HG03175 (cell line): ENCODE data around the gene MPPED1.

Experiments used
- ATAC-seq: cut with Tn5 transposase; IDR thresholded peaks from one replicate; pipeline ENCODE4 v1.9.1; 2021; ENCODE audit warnings: mild to moderate bottlenecking, moderate library complexity; ENCODE audit not compliant: unreplicated experiment

MPPED1 gene

GRCh38 chr22:43474161-43475101, 62.6 kb downstream of the MPPED1 start:
- ATAC-seq: no peak

DNA sequence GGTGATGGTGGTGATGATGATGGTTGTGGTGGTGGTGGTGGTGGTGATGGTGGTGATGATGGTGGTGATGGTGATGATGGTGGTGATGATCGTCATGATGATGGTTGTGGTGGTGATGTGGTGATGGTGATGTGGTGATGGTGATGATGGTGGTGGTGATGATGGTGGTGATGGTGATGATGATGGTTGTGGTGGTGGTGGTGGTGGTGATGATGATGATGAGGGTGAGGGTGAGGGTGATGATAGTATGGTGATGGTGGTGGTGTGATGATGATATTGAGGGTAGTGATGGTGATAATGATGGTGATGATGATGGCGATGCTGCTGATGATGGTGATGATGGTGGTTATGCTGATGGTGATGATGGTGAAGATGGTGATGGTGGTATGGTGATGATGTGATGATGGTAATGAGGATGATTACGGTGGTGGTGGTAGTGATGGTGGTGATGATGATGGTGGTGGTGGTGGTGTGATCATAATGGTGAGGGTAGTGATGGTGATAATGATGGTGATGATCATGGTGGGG, 63.8 kb downstream of the MPPED1 start:
- ATAC-seq: no peak

DNA sequence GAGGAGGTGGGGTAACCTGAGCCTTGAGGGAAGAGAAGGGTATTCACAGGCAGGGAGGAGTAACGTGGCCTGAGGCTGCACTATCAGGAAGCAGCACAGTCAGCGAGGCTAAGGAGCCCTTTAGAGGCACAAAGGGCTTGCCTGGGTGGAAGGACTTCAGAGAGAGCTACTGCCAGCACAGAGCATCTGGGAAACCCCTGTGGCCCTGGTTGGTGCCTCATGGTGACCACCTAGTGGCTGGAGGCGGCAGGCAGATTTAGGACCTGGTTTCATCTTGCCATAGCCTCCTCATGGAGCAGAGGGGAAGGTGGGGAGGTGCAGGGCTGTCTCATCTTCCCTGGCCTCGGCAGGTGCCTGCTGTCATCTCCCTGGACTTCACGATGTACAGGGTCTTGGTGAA, 64.5 kb downstream of the MPPED1 start:
- ATAC-seq: no peak

- ATAC-seq: no peak
Observed at GRCh38 chr22:43476751-43477725, 65.2 kb downstream of the MPPED1 start.

DNA sequence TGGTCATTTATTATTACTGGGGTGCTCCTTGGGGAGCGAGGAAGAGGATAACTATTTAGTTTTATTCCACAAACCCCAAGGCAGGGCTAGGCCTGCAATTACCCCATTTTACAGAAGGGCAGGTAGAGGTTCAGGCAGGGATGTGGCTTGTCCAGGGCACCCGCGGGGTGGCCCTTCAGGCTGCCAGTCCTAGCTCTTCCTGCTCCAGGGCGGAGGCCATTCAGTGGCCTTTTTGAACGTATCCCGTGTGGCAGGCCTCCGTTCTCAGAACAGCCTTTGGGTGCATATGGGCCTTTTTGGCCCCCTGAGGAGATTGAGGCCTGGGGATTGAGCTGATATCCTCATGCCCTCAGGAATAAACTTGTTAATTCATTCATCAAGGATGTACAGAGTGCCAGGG, 66.2 kb downstream of the MPPED1 start:
- ATAC-seq: no peak

- no peak for ATAC-seq
Observed at GRCh38 chr22:43478621-43479300, 66.9 kb downstream of the MPPED1 start.

DNA sequence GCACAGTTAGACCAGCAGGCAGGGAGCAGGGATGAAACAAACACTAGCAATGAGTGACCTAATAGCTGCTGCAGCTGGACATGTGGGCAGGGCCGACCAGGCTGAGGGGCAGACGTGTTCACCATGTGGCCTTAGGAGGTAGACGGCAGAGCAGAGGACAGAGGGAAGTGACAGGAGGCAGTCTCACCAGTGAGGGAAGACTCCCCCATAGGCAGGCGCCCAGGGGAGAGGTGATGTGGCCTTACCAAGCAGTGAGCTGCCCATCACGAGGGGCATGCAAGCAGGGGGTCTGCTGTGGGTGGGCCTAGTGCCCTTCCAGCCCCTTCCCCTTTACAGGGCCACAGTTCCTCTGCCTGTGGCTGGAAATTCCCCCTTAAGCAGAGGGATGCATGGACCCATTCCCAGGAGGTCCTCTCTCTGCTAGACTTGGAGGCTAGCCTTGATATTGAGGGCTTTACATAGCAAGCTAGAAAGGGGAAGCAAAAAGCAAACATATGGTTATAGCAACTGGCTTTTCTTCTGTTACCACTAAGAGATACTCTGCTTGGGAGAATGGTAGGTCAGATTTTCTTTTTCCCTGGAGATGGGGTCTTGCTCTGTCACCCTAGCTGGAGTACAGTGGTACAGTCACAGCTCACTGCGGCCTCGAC, 67.6 kb downstream of the MPPED1 start:
- ATAC-seq: no peak

DNA sequence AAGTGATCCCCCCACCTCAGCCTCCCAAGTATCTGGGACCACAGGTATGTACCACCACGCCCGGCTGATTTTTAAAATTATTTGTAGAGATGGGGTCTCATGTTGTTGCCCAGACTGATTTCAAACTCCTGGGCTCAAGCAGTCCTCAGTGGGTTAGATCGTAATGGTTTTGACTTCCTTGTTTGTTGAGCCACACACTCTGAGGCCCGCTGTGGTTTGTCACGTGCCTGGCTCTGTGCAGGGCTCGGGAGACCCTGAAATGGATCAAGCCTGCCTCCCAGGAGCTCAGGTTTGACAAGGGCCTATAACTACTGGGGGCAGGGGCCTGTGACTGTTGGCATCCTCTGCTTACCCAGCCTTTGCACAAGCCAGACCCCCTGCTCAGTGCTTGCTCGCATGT, 68.1 kb downstream of the MPPED1 start:
- no peak for ATAC-seq

- ATAC-seq: no peak
Observed at GRCh38 chr22:43481568-43482317, 69.9 kb downstream of the MPPED1 start.

GRCh38 chr22:43482318-43482625, 70.5 kb downstream of the MPPED1 start:
- no peak for ATAC-seq

DNA sequence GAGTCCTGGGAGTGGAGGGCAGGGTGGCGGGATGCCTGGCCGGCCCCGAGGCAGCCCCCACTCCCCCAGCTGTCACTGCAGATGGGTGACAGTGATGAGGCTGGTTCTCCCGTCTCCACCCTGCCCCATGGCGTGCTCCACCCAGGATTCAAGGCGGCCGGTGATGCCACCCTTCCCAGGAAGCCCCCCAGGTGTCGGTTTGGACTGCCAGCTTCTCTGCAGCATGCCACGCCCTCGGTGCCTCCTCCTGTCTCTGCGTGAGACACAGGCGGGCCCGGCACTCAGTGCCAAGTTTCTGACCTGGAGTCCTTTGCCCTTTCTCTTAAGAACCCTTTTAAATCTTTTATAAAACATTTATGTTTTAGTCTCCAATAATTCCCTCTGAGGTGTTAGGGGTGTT, 71.5 kb downstream of the MPPED1 start:
- ATAC-seq: no peak

DNA sequence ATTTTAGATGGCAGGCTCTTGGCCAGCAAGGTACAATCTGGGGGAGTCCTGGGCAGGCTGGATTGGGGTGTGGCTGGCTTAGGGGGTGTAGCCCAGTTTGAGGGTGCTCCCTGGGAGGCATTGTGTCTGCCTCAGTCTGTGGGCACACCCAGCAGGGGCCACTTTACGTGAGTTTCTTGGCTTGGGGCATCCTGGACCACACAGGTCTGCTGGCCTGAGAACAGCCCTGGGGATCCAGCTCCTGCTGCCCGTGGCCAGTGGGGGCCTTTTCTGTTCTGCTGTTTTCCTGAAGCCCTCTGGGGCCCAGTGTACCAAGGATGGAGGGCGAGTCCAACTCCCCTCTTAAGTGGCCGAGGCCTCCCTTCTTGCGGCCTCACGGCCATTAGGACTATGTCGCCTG, 71.9 kb downstream of the MPPED1 start:
- no peak for ATAC-seq

DNA sequence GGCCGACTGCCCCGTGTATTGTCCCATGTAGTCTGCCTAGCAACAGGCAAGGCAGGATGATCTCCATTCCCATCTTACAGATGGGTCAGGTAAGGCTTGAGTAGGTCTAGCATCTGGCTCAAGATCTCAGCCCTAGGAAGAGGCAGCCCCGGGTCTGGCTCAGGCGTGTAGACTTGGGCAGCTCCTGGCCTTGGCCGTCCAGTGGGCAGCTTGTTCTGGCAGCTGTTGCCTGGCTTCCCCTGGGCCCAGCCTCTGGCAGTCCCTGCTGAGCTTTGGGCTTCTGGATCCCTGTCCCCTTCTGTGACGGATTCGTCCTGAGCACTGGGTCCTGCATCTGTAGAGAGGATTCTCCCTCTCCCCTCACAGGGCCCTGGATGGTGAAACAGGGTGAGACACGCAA, 72.4 kb downstream of the MPPED1 start:
- no peak for ATAC-seq

DNA sequence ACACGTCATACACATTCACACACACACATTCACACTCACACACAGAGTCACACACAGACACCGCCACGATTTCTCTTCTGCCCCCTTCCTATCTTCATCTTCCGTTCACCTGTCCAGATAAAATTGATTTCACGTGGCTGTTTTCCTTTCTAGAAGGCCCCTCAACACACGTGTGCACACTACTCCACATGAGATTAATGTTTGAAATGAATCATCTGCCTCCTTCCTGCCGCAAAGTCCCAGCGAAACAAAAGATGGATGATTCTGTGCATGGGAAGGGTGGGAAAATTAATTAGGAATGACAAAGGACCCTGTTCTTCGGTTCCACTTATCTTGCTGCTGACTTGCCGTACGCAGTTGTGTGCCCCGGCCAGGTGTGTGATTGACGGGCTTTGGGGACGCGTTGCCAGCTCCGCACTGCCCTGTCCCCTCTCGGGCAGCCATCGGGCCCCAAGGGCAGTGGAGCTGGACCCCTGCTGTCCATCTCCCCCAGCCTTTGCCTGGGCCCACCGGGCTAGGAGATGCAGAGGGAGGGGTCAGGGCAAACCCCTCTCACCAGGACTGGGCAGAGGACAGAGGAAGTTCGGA, 73.8 kb downstream of the MPPED1 start:
- ATAC-seq: no peak

GRCh38 chr22:43487311-43488030, 75.7 kb downstream of the MPPED1 start:
- no peak for ATAC-seq

DNA sequence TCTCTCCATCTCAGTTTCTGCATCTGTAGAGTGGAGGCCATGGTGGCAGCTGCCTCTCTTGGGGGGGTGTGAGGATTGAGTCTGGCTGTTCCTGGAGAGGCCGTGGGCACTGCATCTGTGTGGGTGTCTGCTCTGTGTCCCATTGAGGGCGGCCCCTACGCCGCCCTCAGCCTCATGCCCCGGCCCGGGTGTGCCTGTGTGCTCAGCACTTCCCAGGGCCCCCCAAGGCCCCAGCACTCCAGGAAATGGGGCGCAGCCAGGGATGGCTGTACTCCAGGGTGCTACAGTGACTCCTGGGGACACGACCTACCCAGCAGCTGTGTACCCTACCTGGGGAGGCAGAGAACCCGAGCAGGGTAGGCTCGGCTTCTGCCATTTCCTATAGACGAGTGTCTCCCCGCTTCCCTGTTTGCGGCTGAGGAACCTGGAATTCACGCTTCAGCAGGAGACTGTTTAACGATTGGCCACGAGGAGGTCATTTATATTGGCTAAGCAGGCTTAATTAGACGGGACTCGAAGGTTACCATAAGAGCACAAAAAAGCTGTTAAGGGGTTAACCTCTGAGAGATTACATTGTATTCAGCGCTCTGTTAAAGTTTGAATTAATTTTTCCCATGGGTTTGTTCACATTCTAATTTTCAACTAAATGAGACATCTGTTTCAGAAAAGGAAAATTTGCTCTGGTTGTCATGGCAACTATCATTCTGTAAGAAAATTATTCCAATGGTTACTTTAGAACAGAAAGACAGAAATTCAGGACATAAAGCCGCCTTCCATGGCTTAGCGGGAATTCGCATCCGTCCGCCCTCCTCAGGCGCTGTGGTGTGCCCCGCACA, 76.4 kb downstream of the MPPED1 start:
- no peak for ATAC-seq

DNA sequence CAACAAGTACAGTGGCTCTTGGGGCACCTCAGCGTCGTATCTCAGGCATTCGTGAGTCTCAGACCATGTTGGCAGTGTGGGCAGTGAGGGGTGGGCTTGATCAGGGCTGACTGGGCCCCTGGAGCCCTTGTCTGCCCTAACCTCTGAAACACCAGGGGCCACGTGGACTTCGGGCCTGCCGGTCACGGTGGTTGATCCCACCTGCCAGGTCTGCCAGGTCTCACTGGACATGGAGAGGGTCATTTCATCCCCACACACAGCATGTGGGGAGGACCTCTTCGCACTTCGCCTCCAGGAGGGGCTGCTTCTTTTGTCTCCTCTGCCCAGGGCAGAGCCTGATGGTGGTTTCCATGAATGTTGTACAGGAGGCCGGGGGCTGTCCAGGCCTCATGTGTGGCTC, 77.1 kb downstream of the MPPED1 start:
- ATAC-seq: no peak

DNA sequence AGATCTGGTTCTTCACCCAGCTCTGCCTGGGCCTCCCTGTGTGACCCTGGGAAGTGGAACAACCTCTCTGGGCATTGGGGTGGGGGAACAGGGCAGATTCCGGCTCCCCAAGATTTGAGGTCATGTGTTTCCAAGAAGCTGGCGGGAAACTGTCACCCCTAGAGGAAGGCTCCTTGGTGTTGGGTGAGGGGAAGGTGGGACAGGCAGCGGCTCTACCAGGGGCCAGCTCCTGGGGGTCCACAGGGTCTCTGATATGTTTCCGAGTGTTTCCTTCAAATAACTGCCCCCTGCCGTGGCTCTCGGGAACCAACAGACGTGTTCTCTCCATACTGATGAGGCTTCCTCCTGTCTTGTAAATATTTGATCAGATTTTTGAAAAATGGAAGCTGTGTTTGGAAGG, 78.5 kb downstream of the MPPED1 start:
- ATAC-seq: no peak
